Activated naive CD4-positive, alpha-beta T cell treated with anti-CD3 and anti-CD28 coated beads for 36 hours (primary cell): Measurements from ENCODE around the gene TNFRSF8. TPM values are rescaled to one million over a fixed set of nuclear protein-coding genes. Genes with fewer than 3 reads are reported as not detected.

Experiments used
- CTCF ChIA-PET: fragments of 350-600 bp; sonication (Branson Sonifier 250); formaldehyde crosslinking; loops from one replicate; lab custom pipeline; 2021; ENCODE audit warnings: antibody characterized with exemption; lab: Charles Lee
- DNase-seq: peaks from one replicate; pipeline ENCODE4 v3.0.0-alpha.2; 2020
- H3K27ac Mint-ChIP-seq: one replicate; pipeline ENCODE4 v1.8.0; 2021; ENCODE audit warnings: mild to moderate bottlenecking, mixed read lengths
- H3K27me3 Mint-ChIP-seq: one replicate; pipeline ENCODE4 v1.8.0; 2021; ENCODE audit warnings: low read depth, mixed read lengths
- H3K36me3 Mint-ChIP-seq: one replicate; pipeline ENCODE4 v1.8.0; 2021; ENCODE audit warnings: low read depth, mixed read lengths
- H3K4me1 Mint-ChIP-seq: one replicate; pipeline ENCODE4 v1.8.0; 2021; ENCODE audit warnings: low read depth, mixed read lengths
- H3K4me3 Mint-ChIP-seq: one replicate; pipeline ENCODE4 v1.8.0; 2021; ENCODE audit warnings: mild to moderate bottlenecking, moderate library complexity, mixed read lengths
- H3K9me3 Mint-ChIP-seq: one replicate; pipeline ENCODE4 v1.8.0; 2021; ENCODE audit warnings: mixed read lengths
- intact Hi-C: fragments of 100-400 bp; cut with micrococcal nuclease; formaldehyde crosslinking; loops from one replicate; pipeline ENCODE4 v1.15.1; 2023
- total RNA-seq, 2 experiments: library from RNA; stranded (reverse); gene quantifications; one replicate each; pipeline ENCODE4 v1.2.3, GENCODE V29; 2021

TNFRSF8 gene
- total RNA-seq, 2 experiments from 2014 or later: 18.6 to 18.8 TPM

- Mint-ChIP-seq H3K4me1 (peaks cover 67% of the 10 kb centered on the region), H3K27me3 (peaks cover 2% of the 10 kb centered on the region), H3K4me3 (no peak overlapping the region), H3K27ac (peak overlapping the region; percentile 6), H3K9me3 (no peaks in the 10 kb centered on the region), H3K36me3 (no peaks in the 10 kb centered on the region)
- CTCF ChIA-PET: no interaction called here
- intact Hi-C loops: loop anchor here (2.0 to 5.0 kb wide), 2 partner anchors 100 to 561 kb away; partner anchors contain the start of gene DHRS3
- DNase-seq: peak; percentile 57
Observed at GRCh38 chr1:12056331-12056841, 6.7 kb upstream of the TNFRSF8 start.

- Mint-ChIP-seq H3K9me3 (no peaks in the 10 kb centered on the region), H3K27me3 (peaks cover 4% of the 10 kb centered on the region), H3K27ac (peak overlapping the region; percentile 38), H3K36me3 (no peaks in the 10 kb centered on the region), H3K4me3 (no peak overlapping the region), H3K4me1 (peaks cover 61% of the 10 kb centered on the region)
- DNase-seq: peak; percentile 82
- intact Hi-C loops: loop anchor here (1.0 to 5.0 kb wide), 3 partner anchors 10 to 560 kb away; partner anchors contain the start of gene DHRS3
- CTCF ChIA-PET: no interaction called here
Observed at GRCh38 chr1:12057382-12057781, 5.7 kb upstream of the TNFRSF8 start.

DNA sequence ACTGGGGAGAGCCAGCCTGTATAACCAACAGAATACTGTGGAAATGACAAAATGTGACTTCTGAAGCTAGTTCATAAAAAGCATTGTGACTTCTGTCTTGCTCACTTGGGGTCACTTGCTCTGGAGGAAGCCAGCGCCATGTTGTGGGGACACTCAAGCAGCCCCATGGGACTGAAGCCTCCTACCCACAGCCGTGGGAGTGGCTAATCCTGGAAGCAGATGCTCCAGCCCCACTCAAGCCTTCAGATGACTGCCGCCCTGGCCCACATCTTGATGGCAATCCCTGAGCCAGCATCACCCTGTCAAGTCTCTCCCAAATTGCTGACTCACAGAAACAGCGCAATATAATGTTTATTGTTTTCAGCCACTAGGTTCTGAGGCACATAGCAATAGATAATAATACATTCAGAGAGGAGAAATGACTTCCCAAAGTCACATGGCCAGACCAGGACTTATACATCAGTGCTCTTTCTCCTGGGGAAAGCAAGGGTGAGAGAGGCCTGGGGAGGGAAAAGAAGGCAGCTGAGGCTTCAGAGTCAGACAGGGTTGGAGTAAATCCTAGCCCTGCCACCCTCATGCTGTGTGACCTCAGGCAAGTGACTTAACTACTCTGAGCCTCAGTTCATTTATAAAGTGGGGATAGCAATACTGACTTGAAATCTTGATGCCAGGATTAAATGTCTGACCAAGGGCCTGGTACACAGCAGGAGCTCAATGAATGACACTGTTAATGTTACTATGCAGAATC lies 5.0 kb upstream of the TNFRSF8 start:
- intact Hi-C loops: loop anchor here (1.0 to 5.0 kb wide), 3 partner anchors 11 to 559 kb away; partner anchors contain the start of gene DHRS3
- Mint-ChIP-seq H3K27ac (no peak overlapping the region), H3K4me1 (peaks cover 60% of the 10 kb centered on the region), H3K27me3 (peaks cover 9% of the 10 kb centered on the region), H3K36me3 (no peaks in the 10 kb centered on the region), H3K4me3 (no peak overlapping the region), H3K9me3 (no peaks in the 10 kb centered on the region)
- DNase-seq: no peak
- CTCF ChIA-PET: interaction anchor here (0.9 kb wide), 1 partner anchor 9 kb away, joined by 3 read pairs; no protein-coding TSS in a partner anchor

DNA sequence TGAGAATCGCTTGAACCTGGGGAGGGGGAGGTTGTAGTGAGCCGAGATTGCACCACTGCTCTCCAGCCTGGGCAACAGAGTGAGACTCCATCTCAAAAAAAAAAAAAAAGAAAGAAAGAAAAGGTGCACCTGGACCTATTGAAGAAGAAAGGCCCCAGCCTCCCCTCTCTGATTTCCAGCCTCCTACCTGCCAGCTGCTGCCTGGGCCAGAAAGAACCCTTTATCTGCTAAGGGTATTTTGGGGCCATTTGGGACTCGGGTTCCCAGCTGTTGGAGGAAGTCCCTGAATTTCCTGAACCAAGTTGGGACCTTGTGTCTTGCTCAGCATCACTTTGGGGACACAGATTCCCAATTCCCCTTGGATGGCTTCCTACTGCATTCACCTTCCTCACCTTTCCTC lies 3.9 kb upstream of the TNFRSF8 start:
- intact Hi-C loops: loop anchor here (5.0 kb wide), 1 partner anchor 558 kb away; the partner anchor contains the start of gene DHRS3
- no peak overlapping the region for H3K4me3 Mint-ChIP-seq
- H3K4me1 Mint-ChIP-seq: peaks cover 61% of the 10 kb centered on the region
- peaks cover 2% of the 10 kb centered on the region for H3K36me3 Mint-ChIP-seq
- CTCF ChIA-PET: no interaction called here
- H3K27ac Mint-ChIP-seq: peak overlapping the region; percentile 37
- H3K9me3 Mint-ChIP-seq: no peaks in the 10 kb centered on the region
- no peak for DNase-seq
- H3K27me3 Mint-ChIP-seq: peaks cover 16% of the 10 kb centered on the region

DNA sequence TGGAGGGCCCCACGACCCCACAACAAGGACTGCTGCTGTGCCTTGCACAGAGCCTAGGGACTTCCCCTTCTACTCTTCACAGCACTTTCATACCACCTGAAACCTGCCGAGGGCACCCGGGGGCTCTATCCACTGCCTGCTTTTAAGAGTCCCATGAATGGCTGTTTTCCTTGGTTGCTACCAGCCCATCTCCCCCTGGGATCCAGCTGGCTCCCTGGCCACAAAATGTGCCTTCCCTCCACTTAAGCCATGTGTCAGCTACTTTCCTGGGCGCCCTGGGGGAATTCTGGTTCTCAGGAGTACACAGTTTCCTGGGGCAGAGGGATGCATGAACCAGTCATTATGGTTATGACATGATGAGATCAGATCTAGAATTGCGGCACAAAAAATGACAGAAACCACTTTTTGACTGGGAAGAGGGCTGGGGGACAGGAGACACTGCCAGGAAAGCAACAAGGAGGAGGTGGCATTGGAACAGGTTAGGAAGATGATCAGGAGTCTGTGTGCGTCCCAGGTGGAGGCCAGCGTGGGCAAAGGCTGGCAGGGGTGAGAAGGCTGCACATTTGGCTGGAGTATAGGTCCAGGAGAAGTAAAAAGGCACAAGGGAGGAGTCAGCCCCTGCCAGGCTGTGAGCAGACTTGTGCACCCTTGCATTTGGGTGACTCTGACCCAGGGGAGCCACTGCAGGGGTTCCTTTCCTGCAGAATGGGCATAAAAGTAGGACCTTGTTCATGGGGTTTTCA lies 3.2 kb upstream of the TNFRSF8 start:
- intact Hi-C loops: loop anchor here (1.0 to 10.0 kb wide), 5 partner anchors 8 to 557 kb away; partner anchors contain the start of gene DHRS3
- peaks cover 60% of the 10 kb centered on the region for H3K4me1 Mint-ChIP-seq
- peaks cover 4% of the 10 kb centered on the region for H3K36me3 Mint-ChIP-seq
- peak overlapping the region; percentile 38 for H3K27ac Mint-ChIP-seq
- peak overlapping the region; percentile 2 for H3K4me3 Mint-ChIP-seq
- H3K27me3 Mint-ChIP-seq: peaks cover 22% of the 10 kb centered on the region
- CTCF ChIA-PET: no interaction called here
- peak; percentile 81 for DNase-seq
- H3K9me3 Mint-ChIP-seq: no peaks in the 10 kb centered on the region

GRCh38 chr1:12060500-12060899 lies 2.6 kb upstream of the TNFRSF8 start:
- Mint-ChIP-seq H3K27ac (no peak overlapping the region), H3K27me3 (peaks cover 22% of the 10 kb centered on the region), H3K4me3 (no peak overlapping the region), H3K4me1 (peaks cover 61% of the 10 kb centered on the region), H3K9me3 (no peaks in the 10 kb centered on the region), H3K36me3 (peaks cover 4% of the 10 kb centered on the region)
- intact Hi-C loops: loop anchor here (1.0 to 10.0 kb wide), 4 partner anchors 8 to 454 kb away; no protein-coding TSS in a partner anchor
- CTCF ChIA-PET: no interaction called here
- DNase-seq: no peak

DNA sequence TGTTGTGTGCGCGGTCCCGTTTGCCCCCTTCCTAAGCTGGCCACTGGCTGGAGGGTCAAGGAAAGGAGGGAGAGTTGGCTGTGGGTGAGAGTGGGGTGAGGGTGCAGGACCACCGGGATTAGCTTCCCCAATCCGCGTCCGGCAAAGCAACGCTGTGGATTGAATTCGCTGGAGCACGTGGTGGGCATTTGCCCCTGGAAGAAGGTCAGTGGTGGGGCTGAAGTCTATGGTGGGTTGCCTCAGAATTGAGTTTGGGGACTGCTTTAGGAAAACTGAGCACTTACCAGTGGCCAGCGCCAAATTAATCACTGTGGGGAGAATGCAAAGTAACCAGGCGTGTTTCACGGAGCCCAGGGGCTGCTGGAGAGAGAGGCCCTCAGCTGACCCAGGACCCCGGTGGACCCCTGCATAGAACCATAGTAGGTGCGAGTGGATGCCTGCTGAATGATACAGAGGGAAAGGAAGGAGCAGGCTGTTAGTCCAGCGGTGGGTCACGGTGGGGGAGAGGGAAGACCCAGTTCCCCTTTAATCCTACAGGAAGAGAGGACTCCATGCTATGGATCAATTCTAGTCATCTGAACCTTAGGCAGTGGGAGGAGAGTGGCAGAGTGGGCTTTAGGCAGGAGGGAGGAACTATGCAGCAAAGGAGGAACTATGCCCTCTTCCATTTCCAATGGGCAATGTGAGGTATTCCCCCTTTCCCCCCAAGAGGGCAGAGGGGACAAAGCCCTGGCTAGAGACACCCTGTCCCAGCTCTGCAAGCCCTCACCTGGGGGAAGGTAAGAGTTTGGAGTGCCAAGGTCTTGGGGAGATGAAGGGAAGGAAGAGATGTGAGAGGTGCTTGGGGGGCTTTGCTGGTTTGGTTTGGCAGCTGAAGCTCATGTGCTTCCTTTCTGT lies 1.2 kb downstream of the TNFRSF8 start:
- peaks cover 10% of the 10 kb centered on the region for H3K36me3 Mint-ChIP-seq
- DNase-seq: no peak
- H3K27ac Mint-ChIP-seq: peak overlapping the region; percentile 63
- no peaks in the 10 kb centered on the region for H3K9me3 Mint-ChIP-seq
- H3K27me3 Mint-ChIP-seq: peaks cover 26% of the 10 kb centered on the region
- H3K4me3 Mint-ChIP-seq: peak overlapping the region; percentile 81
- intact Hi-C loops: loop anchor here (10.0 kb wide), 3 partner anchors 370 to 450 kb away; no protein-coding TSS in a partner anchor
- CTCF ChIA-PET: no interaction called here
- H3K4me1 Mint-ChIP-seq: peaks cover 60% of the 10 kb centered on the region

GRCh38 chr1:12065872-12066271 lies 2.8 kb downstream of the TNFRSF8 start:
- peak; percentile 62 for DNase-seq
- peaks cover 39% of the 10 kb centered on the region for H3K27me3 Mint-ChIP-seq
- H3K4me3 Mint-ChIP-seq: peak overlapping the region; percentile 54
- CTCF ChIA-PET: interaction anchor here (0.6 to 4.1 kb wide), 5 partner anchors 13 to 125 kb away, joined by 3 to 17 read pairs (median 3); partner anchors contain the start of gene MIIP
- intact Hi-C loops: loop anchor here (5.0 to 10.0 kb wide), 4 partner anchors 159 to 449 kb away; no protein-coding TSS in a partner anchor
- H3K4me1 Mint-ChIP-seq: peaks cover 59% of the 10 kb centered on the region
- peaks cover 17% of the 10 kb centered on the region for H3K36me3 Mint-ChIP-seq
- H3K9me3 Mint-ChIP-seq: no peaks in the 10 kb centered on the region
- H3K27ac Mint-ChIP-seq: peak overlapping the region; percentile 75

- intact Hi-C loops: loop anchor here (1.0 to 10.0 kb wide), 8 partner anchors 8 to 447 kb away; partner anchors contain the start of gene MIIP
- Mint-ChIP-seq H3K9me3 (no peaks in the 10 kb centered on the region), H3K27me3 (peaks cover 31% of the 10 kb centered on the region), H3K4me3 (peak overlapping the region; percentile 53), H3K36me3 (peaks cover 17% of the 10 kb centered on the region), H3K27ac (peak overlapping the region; percentile 92), H3K4me1 (peaks cover 52% of the 10 kb centered on the region)
- CTCF ChIA-PET: interaction anchor here (0.6 to 4.1 kb wide), 4 partner anchors 11 to 328 kb away, joined by 3 to 17 read pairs (median 4); no protein-coding TSS in a partner anchor
- peak; percentile 89 for DNase-seq
Observed at GRCh38 chr1:12067900-12068821, 5.1 kb downstream of the TNFRSF8 start.

GRCh38 chr1:12069623-12070244 lies 6.6 kb downstream of the TNFRSF8 start:
- CTCF ChIA-PET: interaction anchor here (0.9 to 4.1 kb wide), 2 partner anchors 9 to 10 kb away, joined by 3 to 17 read pairs; no protein-coding TSS in a partner anchor
- intact Hi-C loops: loop anchor here (2.0 to 10.0 kb wide), 5 partner anchors 51 to 445 kb away; partner anchors contain the start of gene MIIP
- no peak overlapping the region for H3K27ac Mint-ChIP-seq
- peaks cover 41% of the 10 kb centered on the region for H3K4me1 Mint-ChIP-seq
- peaks cover 13% of the 10 kb centered on the region for H3K36me3 Mint-ChIP-seq
- peaks cover 19% of the 10 kb centered on the region for H3K27me3 Mint-ChIP-seq
- H3K4me3 Mint-ChIP-seq: no peak overlapping the region
- no peak for DNase-seq
- no peaks in the 10 kb centered on the region for H3K9me3 Mint-ChIP-seq
